ENCODE measurements around the gene PLCXD3. TPM values are rescaled to one million over a fixed set of nuclear protein-coding genes. Genes with fewer than 3 reads are reported as not detected.
A peak's percentile ranks its signal among the peaks of the same experiment; 100 is the strongest.
"Not testable (repeated sequence)": the region's sequence is repeated elsewhere in the genome, so short reads cannot be mapped to it uniquely, and the experiment has no call there.

PLCXD3 gene
- polyA plus RNA-seq, 1 of the 3 experiments (the other 2 are of a cell fraction), result 0.15 TPM

- H3K27me3 ChIP-seq (ENCODE audit: insufficient read depth), result no peaks in the 10 kb centered on the region
- H3K9ac ChIP-seq, result no peak overlapping the region
- H3K4me3 ChIP-seq (ENCODE audit: low read depth in 2 of 2, low read length in 1 of 2), result no peak overlapping the region
- POLR2A ChIA-PET, result no interaction called here
- no peaks in the 10 kb centered on the region for H3K79me2 ChIP-seq (ENCODE audit: insufficient read depth)
- no peak overlapping the region for H2AFZ ChIP-seq (ENCODE audit: low read depth)
- H4K20me1 ChIP-seq (ENCODE audit: insufficient read depth), result no peaks in the 10 kb centered on the region
- no peaks in the 10 kb centered on the region for H3K9me3 ChIP-seq
- no peak overlapping the region for H3K4me2 ChIP-seq
- H3K36me3 ChIP-seq (replicated peaks in 1 of 2; ENCODE audit: control insufficient read depth in 1 of 2, insufficient read depth in 2 of 2, low read length in 1 of 2), result no peaks in the 10 kb centered on the region
- peaks cover 0 to 14% of the 10 kb centered on the region in 2 experiments; a peak in 2 of 4 replicates for H3K4me1 ChIP-seq (ENCODE audit: control insufficient read depth in 1 of 2, insufficient read depth in 2 of 2, low read depth in 1 of 2, low read length in 1 of 2)
- CTCF ChIA-PET, result interaction anchor here (0.9 to 2.4 kb wide), 6 partner anchors 15 to 598 kb away, joined by 3 to 9 read pairs (median 3); no protein-coding TSS in a partner anchor
- TF ChIP-seq CTCF (IDR thresholded peaks at IDR 0.05) (no peak), FOSL2 (IDR thresholded peaks at IDR 0.05; ENCODE audit: borderline replicate concordance, low read depth) (no peak), MEF2A (IDR thresholded peaks at IDR 0.05; ENCODE audit: borderline replicate concordance, low read depth) (no peak), SMC3 (IDR thresholded peaks at IDR 0.05; ENCODE audit: low read depth, low read length) (no peak)
- TF ChIP-seq, protein P1, sequence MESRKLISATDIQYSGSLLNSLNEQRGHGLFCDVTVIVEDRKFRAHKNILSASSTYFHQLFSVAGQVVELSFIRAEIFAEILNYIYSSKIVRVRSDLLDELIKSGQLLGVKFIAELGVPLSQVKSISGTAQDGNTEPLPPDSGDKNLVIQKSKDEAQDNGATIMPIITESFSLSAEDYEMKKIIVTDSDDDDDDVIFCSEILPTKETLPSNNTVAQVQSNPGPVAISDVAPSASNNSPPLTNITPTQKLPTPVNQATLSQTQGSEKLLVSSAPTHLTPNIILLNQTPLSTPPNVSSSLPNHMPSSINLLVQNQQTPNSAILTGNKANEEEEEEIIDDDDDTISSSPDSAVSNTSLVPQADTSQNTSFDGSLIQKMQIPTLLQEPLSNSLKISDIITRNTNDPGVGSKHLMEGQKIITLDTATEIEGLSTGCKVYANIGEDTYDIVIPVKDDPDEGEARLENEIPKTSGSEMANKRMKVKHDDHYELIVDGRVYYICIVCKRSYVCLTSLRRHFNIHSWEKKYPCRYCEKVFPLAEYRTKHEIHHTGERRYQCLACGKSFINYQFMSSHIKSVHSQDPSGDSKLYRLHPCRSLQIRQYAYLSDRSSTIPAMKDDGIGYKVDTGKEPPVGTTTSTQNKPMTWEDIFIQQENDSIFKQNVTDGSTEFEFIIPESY (IDR thresholded peaks at IDR 0.05; ENCODE audit: borderline replicate concordance, low read depth), result no peak
- DNase-seq, result no peak
- no peaks in the 10 kb centered on the region for H3K9me2 ChIP-seq
- no peaks in the 10 kb centered on the region for H3F3A ChIP-seq (replicated peaks; ENCODE audit: insufficient read depth)
- H3K27ac ChIP-seq (ENCODE audit: low read depth in 2 of 2, low read length in 1 of 2), result peak overlapping the region in 1 of 2 experiments; percentile 43; a peak in 1 of 4 replicates
- WGBS (ENCODE audit: low lambda C conversion rate), result 42% methylated on average over 2 of the region's 2 CpGs
Measured at GRCh38 chr5:41503310-41503709, 7.1 kb downstream of the PLCXD3 start.

GRCh38 chr5:41493490-41494126 is 16.8 kb downstream of the PLCXD3 start:
- H3K27ac ChIP-seq (ENCODE audit: low read depth in 2 of 2, low read length in 1 of 2); H3K4me2 ChIP-seq; H3K27me3 ChIP-seq (ENCODE audit: insufficient read depth); DNase-seq; H4K20me1 ChIP-seq (ENCODE audit: insufficient read depth); H3K4me1 ChIP-seq (ENCODE audit: control insufficient read depth in 1 of 2, insufficient read depth in 2 of 2, low read depth in 1 of 2, low read length in 1 of 2); H3K79me2 ChIP-seq (ENCODE audit: insufficient read depth); H3K9me2 ChIP-seq; H3F3A ChIP-seq (replicated peaks; ENCODE audit: insufficient read depth); H3K9ac ChIP-seq; H3K4me3 ChIP-seq (ENCODE audit: low read depth in 2 of 2, low read length in 1 of 2); H3K36me3 ChIP-seq (replicated peaks in 1 of 2; ENCODE audit: control insufficient read depth in 1 of 2, insufficient read depth in 2 of 2, low read length in 1 of 2); H3K9me3 ChIP-seq; POLR2A ChIA-PET; H2AFZ ChIP-seq (ENCODE audit: low read depth): not testable (repeated sequence)
- CTCF ChIA-PET, result interaction anchor here (1.3 kb wide), 1 partner anchor 13 kb away, joined by 3 read pairs; no protein-coding TSS in a partner anchor
- WGBS (ENCODE audit: low lambda C conversion rate), result 88% methylated on average over 23 of the region's 24 CpGs

- H3K9me2 ChIP-seq, result no peaks in the 10 kb centered on the region
- no peak for DNase-seq
- ChIA-PET POLR2A (no interaction called here), CTCF (no interaction called here)
- H3K4me1 ChIP-seq (ENCODE audit: control insufficient read depth in 1 of 2, insufficient read depth in 2 of 2, low read depth in 1 of 2, low read length in 1 of 2), result peaks cover 0 to 3% of the 10 kb centered on the region in 2 experiments; a peak in 1 of 4 replicates
- no peak overlapping the region for H3K4me3 ChIP-seq (ENCODE audit: low read depth in 2 of 2, low read length in 1 of 2)
- H3K9me3 ChIP-seq, result no peaks in the 10 kb centered on the region
- 74% methylated on average over 3 of the region's 3 CpGs for WGBS (ENCODE audit: low lambda C conversion rate)
- H3K9ac ChIP-seq, result no peak overlapping the region
- H3F3A ChIP-seq (replicated peaks; ENCODE audit: insufficient read depth), result no peaks in the 10 kb centered on the region
- TF ChIP-seq MAX (IDR thresholded peaks at IDR 0.05; ENCODE audit: low read depth) (no peak), TEAD4 (IDR thresholded peaks at IDR 0.05; ENCODE audit: borderline replicate concordance, insufficient read depth) (no peak), FOXM1 (IDR thresholded peaks at IDR 0.05; ENCODE audit: low read depth) (no peak), SIN3A (IDR thresholded peaks at IDR 0.05; ENCODE audit: borderline replicate concordance, low read depth, low read length) (no peak), MXI1 (IDR thresholded peaks at IDR 0.05; ENCODE audit: low read depth, low read length) (no peak), IRF3 (IDR thresholded peaks at IDR 0.05; ENCODE audit: low read depth, low read length) (no peak)
- TF ChIP-seq, protein P2, sequence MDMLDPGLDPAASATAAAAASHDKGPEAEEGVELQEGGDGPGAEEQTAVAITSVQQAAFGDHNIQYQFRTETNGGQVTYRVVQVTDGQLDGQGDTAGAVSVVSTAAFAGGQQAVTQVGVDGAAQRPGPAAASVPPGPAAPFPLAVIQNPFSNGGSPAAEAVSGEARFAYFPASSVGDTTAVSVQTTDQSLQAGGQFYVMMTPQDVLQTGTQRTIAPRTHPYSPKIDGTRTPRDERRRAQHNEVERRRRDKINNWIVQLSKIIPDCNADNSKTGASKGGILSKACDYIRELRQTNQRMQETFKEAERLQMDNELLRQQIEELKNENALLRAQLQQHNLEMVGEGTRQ (IDR thresholded peaks at IDR 0.05; ENCODE audit: borderline replicate concordance, low read depth, low read length), result no peak
- H3K79me2 ChIP-seq (ENCODE audit: insufficient read depth), result no peaks in the 10 kb centered on the region
- H3K36me3 ChIP-seq (replicated peaks in 1 of 2; ENCODE audit: control insufficient read depth in 1 of 2, insufficient read depth in 2 of 2, low read length in 1 of 2), result no peaks in the 10 kb centered on the region
- H2AFZ ChIP-seq (ENCODE audit: low read depth), result no peak overlapping the region
- H3K27me3 ChIP-seq (ENCODE audit: insufficient read depth), result no peaks in the 10 kb centered on the region
- no peaks in the 10 kb centered on the region for H4K20me1 ChIP-seq (ENCODE audit: insufficient read depth)
- no peak overlapping the region for H3K4me2 ChIP-seq
- H3K27ac ChIP-seq (ENCODE audit: low read depth in 2 of 2, low read length in 1 of 2), result no peak overlapping the region
Measured at GRCh38 chr5:41485533-41485932, 24.9 kb downstream of the PLCXD3 start.

All from SK-N-SH (cell line).